K562 (cell line): ENCODE results near the gene CRAMP1. TPM values are rescaled to one million over a fixed set of nuclear protein-coding genes. Genes with fewer than 3 reads are reported as not detected.

Source experiments
- BACH1 ChIP-seq: fragments of 200-800 bp; sonication (Bioruptor generic); IDR thresholded peaks from 2 replicates; pipeline ENCODE4 v1.6.1; 2016; ENCODE audit warnings: missing genetic modification characterization, missing compliant biosample characterization
- CAMTA2 ChIP-seq: fragments of 250-450 bp; sonication (Bioruptor Pico); conservative IDR thresholded peaks from 2 replicates; pipeline ENCODE4 v1.5.1; 2022
- FOSL1 ChIP-seq: fragments of 200-800 bp; sonication (Bioruptor generic); conservative IDR thresholded peaks from 2 replicates; pipeline ENCODE4 v1.6.1; 2016; ENCODE audit warnings: missing genetic modification characterization, missing compliant biosample characterization
- LEF1 ChIP-seq: fragments of 450-650 bp; IDR thresholded peaks from 2 replicates; pipeline ENCODE4 v1.6.1; 2016; ENCODE audit warnings: mild to moderate bottlenecking
- XRCC3 ChIP-seq: fragments of 450-650 bp; IDR thresholded peaks from 2 replicates; pipeline ENCODE4 v1.6.1; 2017; ENCODE audit warnings: mild to moderate bottlenecking, moderate library complexity
- ZNF347 ChIP-seq: fragments of 450-650 bp; formaldehyde crosslinking; IDR thresholded peaks from 2 replicates; pipeline ENCODE4 v1.4.0; 2020; ENCODE audit warnings: low read depth, mild to moderate bottlenecking, moderate library complexity
- polyA plus RNA-seq, 8 experiments: library from polyadenylated mRNA; depleted of rRNA in 4 of 8; stranded (reverse) in 5 of 8; unstranded in 3 of 8; fragments of >200 nt; fragmentation: Nextera tagmentation in 2 of 8; fragmentation: Illumina TruSeq in 1 of 8; extraction: Ambion mirVana in 2 of 8; extraction: Trizol in 1 of 8; gene quantifications; 2 replicates each; pipeline versions ENCODE4 v1.2.1 to v1.2.3, GENCODE V29; 2011 to 2014; ENCODE audit warnings: inconsistent platforms in 1 of 8, missing spikeins in 1 of 8
- total RNA-seq, 7 experiments: library from RNA; depleted of rRNA in 6 of 7; stranded (reverse); fragments of >200 nt in 6 of 7; fragmentation: Illumina TruSeq in 2 of 7; extraction: Trizol in 2 of 7; gene quantifications; 2 replicates each; pipeline versions ENCODE4 v1.2.1 to v1.2.3, GENCODE V29; 2011 to 2021; ENCODE audit warnings: low replicate concordance in 1 of 7
- TF ChIP-seq, protein P1 (sequence below): fragments of 200-600 bp; sonication (generic); IDR thresholded peaks from one replicate; pipeline ENCODE4 v1.6.1; 2012; ENCODE audit warnings: mild to moderate bottlenecking, low read depth, low read length, inconsistent platforms
- TF ChIP-seq, protein P2 (sequence below): fragments of 450-650 bp; IDR thresholded peaks from 2 replicates; pipeline ENCODE4 v1.6.1; 2017; ENCODE audit warnings: antibody characterized with exemption, mild to moderate bottlenecking
- TF ChIP-seq, protein P3 (sequence below): IDR thresholded peaks from 3 replicates; pipeline ENCODE4 v1.6.1; 2011; ENCODE audit warnings: borderline replicate concordance, mild to moderate bottlenecking; ENCODE audit not compliant: insufficient read length, insufficient read depth

The CRAMP1 gene
- total and polyA plus RNA-seq, 9 of the 15 experiments (the other 6 are each of a cell fraction or from before 2014, with no cell fraction given), result 0.52 to 20.8 (median 7.5) TPM

DNA sequence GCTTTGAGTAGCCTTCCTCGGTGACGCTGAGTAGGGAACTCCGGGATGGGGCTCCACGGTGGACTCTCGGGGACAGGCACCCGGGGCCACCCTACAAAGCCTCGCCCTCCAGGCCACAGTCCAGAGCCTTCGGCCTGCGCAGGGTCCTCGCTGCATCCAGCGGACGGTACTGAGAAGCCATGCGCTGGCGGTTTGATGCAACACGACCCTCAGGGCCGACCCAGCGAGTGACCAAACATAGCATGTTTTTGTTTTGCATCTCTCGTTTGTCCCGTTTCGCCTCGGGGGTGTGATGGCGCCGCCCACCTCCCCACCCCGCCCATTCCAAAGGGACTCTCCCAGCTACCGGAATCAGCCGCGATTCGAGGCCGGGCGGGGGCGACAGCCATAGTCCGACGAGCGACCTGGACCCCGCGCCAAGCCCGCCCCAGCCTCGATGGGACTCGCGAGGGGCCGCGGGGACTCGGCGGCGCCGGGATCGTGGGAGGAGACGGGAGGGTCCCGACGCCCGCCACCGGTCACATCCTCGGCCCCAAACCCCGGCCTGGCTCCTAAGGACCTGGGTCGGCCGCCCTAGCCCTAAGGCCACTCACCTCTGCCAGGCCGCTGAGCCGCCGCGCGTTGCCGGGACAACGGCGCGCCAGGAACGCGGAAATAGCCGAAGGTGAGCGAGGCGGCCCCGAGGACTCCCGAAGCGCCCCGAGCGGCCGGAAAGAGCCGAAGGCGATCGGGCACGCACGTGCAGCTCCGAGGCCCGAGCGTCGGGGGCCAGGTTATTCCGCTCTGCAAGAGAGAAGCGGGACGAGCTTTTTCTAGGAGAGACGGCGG lies 1.9 kb upstream of the CRAMP1 start (continued):
- TF ChIP-seq, protein P1, sequence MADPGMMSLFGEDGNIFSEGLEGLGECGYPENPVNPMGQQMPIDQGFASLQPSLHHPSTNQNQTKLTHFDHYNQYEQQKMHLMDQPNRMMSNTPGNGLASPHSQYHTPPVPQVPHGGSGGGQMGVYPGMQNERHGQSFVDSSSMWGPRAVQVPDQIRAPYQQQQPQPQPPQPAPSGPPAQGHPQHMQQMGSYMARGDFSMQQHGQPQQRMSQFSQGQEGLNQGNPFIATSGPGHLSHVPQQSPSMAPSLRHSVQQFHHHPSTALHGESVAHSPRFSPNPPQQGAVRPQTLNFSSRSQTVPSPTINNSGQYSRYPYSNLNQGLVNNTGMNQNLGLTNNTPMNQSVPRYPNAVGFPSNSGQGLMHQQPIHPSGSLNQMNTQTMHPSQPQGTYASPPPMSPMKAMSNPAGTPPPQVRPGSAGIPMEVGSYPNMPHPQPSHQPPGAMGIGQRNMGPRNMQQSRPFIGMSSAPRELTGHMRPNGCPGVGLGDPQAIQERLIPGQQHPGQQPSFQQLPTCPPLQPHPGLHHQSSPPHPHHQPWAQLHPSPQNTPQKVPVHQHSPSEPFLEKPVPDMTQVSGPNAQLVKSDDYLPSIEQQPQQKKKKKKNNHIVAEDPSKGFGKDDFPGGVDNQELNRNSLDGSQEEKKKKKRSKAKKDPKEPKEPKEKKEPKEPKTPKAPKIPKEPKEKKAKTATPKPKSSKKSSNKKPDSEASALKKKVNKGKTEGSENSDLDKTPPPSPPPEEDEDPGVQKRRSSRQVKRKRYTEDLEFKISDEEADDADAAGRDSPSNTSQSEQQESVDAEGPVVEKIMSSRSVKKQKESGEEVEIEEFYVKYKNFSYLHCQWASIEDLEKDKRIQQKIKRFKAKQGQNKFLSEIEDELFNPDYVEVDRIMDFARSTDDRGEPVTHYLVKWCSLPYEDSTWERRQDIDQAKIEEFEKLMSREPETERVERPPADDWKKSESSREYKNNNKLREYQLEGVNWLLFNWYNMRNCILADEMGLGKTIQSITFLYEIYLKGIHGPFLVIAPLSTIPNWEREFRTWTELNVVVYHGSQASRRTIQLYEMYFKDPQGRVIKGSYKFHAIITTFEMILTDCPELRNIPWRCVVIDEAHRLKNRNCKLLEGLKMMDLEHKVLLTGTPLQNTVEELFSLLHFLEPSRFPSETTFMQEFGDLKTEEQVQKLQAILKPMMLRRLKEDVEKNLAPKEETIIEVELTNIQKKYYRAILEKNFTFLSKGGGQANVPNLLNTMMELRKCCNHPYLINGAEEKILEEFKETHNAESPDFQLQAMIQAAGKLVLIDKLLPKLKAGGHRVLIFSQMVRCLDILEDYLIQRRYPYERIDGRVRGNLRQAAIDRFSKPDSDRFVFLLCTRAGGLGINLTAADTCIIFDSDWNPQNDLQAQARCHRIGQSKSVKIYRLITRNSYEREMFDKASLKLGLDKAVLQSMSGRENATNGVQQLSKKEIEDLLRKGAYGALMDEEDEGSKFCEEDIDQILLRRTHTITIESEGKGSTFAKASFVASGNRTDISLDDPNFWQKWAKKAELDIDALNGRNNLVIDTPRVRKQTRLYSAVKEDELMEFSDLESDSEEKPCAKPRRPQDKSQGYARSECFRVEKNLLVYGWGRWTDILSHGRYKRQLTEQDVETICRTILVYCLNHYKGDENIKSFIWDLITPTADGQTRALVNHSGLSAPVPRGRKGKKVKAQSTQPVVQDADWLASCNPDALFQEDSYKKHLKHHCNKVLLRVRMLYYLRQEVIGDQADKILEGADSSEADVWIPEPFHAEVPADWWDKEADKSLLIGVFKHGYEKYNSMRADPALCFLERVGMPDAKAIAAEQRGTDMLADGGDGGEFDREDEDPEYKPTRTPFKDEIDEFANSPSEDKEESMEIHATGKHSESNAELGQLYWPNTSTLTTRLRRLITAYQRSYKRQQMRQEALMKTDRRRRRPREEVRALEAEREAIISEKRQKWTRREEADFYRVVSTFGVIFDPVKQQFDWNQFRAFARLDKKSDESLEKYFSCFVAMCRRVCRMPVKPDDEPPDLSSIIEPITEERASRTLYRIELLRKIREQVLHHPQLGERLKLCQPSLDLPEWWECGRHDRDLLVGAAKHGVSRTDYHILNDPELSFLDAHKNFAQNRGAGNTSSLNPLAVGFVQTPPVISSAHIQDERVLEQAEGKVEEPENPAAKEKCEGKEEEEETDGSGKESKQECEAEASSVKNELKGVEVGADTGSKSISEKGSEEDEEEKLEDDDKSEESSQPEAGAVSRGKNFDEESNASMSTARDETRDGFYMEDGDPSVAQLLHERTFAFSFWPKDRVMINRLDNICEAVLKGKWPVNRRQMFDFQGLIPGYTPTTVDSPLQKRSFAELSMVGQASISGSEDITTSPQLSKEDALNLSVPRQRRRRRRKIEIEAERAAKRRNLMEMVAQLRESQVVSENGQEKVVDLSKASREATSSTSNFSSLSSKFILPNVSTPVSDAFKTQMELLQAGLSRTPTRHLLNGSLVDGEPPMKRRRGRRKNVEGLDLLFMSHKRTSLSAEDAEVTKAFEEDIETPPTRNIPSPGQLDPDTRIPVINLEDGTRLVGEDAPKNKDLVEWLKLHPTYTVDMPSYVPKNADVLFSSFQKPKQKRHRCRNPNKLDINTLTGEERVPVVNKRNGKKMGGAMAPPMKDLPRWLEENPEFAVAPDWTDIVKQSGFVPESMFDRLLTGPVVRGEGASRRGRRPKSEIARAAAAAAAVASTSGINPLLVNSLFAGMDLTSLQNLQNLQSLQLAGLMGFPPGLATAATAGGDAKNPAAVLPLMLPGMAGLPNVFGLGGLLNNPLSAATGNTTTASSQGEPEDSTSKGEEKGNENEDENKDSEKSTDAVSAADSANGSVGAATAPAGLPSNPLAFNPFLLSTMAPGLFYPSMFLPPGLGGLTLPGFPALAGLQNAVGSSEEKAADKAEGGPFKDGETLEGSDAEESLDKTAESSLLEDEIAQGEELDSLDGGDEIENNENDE, result no peak
- TF ChIP-seq, protein P2, sequence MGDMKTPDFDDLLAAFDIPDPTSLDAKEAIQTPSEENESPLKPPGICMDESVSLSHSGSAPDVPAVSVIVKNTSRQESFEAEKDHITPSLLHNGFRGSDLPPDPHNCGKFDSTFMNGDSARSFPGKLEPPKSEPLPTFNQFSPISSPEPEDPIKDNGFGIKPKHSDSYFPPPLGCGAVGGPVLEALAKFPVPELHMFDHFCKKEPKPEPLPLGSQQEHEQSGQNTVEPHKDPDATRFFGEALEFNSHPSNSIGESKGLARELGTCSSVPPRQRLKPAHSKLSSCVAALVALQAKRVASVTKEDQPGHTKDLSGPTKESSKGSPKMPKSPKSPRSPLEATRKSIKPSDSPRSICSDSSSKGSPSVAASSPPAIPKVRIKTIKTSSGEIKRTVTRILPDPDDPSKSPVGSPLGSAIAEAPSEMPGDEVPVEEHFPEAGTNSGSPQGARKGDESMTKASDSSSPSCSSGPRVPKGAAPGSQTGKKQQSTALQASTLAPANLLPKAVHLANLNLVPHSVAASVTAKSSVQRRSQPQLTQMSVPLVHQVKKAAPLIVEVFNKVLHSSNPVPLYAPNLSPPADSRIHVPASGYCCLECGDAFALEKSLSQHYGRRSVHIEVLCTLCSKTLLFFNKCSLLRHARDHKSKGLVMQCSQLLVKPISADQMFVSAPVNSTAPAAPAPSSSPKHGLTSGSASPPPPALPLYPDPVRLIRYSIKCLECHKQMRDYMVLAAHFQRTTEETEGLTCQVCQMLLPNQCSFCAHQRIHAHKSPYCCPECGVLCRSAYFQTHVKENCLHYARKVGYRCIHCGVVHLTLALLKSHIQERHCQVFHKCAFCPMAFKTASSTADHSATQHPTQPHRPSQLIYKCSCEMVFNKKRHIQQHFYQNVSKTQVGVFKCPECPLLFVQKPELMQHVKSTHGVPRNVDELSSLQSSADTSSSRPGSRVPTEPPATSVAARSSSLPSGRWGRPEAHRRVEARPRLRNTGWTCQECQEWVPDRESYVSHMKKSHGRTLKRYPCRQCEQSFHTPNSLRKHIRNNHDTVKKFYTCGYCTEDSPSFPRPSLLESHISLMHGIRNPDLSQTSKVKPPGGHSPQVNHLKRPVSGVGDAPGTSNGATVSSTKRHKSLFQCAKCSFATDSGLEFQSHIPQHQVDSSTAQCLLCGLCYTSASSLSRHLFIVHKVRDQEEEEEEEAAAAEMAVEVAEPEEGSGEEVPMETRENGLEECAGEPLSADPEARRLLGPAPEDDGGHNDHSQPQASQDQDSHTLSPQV, result no peak
- TF ChIP-seq ZNF347 (no peak), CAMTA2 (CRISPR knock-in tag) (no peak), XRCC3 (no peak), FOSL1 (tag) (no peak), LEF1 (peak; percentile 55; the same call in 1 of the 2 replicates), BACH1 (tag) (no peak)
- TF ChIP-seq, protein P3, sequence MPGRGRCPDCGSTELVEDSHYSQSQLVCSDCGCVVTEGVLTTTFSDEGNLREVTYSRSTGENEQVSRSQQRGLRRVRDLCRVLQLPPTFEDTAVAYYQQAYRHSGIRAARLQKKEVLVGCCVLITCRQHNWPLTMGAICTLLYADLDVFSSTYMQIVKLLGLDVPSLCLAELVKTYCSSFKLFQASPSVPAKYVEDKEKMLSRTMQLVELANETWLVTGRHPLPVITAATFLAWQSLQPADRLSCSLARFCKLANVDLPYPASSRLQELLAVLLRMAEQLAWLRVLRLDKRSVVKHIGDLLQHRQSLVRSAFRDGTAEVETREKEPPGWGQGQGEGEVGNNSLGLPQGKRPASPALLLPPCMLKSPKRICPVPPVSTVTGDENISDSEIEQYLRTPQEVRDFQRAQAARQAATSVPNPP, result no peak
